NOMO-1 treated with dmso at 0.1 percent for 144 hours (cell line): ENCODE data around the gene SORBS1.

Source experiments
- DNase-seq: peaks from one replicate; lab custom pipeline; 2025; ENCODE audit not compliant: unreplicated experiment; lab: John Stamatoyannopoulos, UW

The SORBS1 gene

GRCh38 chr10:95467162-95467599 is 94.0 kb downstream of the SORBS1 start:
- peak; percentile 12 for DNase-seq

DNA sequence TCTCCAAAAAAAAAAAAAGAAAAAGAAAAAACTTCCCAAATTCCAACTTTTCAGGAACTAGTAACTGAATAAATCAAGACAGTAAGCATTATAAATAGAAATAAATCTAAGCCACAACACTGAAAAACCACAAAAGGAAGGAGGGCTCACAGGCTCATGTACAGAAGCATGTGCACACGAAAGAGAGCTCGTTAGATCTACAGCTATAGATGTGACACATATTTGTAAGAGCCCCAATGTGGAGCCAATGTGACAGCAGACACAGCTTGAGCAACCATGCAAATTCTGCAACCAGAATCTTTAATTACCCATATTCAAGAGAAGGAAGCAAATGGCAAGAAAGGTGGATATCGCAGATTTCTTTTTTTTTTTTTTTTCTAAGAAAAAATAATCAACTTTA is 94.7 kb downstream of the SORBS1 start:
- no peak for DNase-seq

GRCh38 chr10:95464280-95464679 is 96.9 kb downstream of the SORBS1 start:
- no peak for DNase-seq

GRCh38 chr10:95462740-95463667 is 98.2 kb downstream of the SORBS1 start:
- no peak for DNase-seq

GRCh38 chr10:95461611-95462010 is 99.6 kb downstream of the SORBS1 start:
- DNase-seq = no peak

DNA sequence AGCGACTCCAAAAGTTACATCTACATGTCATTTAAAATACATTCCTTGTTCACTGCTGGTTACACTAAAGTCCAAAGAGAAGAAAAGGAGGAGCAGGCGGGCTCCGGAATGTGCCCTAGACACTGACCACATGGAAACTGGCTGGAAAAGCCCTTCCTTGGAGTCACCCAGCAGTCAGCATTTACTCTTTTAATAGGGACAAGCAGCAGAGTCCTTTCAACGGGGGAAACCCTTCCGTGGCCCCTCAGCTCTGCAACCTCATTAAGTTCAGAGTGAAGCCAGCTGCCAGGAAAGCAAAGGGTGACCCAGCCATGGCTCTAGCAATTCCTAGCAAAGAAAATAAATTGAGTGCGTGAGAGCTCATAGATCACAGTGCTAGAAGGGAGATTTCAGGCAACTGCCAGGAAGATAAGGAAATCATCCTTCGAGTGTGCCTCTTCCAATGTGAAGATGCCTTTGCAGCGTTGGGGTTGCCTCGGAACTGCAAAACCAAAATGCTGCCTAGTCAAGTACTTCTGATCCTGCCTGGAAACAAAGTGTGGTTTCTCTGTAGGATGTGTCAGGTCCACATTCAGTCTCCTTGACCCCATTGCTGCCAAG is 101.6 kb downstream of the SORBS1 start:
- DNase-seq = no peak

DNA sequence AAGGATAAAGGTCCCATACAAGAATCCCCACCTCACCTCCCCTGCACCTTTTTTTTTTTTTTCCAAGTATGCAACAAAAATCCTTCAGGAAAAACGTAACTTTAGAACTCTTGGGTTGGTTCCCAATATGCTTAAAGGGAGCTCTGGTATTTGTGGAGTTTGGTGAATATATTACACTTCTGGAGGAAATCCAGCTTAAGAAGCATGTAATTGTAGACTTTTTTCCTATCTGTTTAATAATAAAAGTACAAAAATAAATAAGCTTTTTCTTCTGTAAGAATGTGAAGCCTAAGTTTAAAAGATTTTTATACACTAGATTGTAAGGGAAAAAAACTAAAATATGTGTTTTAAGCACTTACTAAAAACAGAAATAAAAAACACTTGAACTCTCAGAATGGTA is 102.3 kb downstream of the SORBS1 start:
- no peak for DNase-seq

DNA sequence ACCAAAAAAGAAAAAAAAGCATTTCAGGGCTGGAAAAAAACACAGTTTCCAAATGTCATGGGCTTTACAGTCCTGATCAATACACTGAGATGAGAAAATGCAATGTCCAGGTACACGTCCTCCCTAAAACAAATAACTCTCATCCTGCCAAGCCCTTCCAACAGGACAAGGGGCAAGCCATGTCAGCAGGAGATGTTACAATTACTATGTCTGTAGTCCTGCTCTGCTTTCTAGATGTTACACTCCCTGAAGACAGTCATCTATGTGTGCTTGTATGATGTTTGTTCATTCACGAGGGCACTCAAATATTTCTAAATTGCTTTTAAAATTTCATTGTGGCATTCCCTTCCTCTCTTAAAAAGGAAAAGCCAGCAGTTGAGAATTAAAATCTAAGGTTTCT is 103.2 kb downstream of the SORBS1 start:
- no peak for DNase-seq

DNA sequence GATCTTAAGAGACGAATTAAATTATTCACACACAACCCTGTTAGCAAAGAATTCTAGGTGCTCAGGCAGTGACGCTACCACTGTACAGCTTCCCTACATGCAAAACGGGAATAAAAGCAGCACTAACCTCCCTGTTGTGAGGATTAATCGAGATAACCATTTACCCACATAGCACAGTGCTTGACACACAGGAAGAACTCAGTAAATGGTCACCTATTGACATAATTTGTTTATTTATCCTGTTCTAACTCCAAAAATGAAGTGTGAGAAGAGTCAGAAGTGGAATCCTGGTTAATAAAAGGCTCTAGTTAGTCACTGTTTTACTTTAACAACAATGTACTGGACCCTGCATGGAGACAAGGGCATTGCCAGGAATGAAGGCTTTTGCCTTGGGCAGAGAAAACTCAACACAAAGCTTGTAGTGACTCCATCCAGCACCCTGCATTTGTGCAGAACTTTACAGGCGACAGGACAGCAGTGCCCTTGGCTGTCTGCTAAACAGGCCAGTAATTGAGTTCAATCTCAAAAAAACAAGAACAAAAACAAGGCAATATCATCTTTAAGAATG is 103.8 kb downstream of the SORBS1 start:
- no peak for DNase-seq

DNA sequence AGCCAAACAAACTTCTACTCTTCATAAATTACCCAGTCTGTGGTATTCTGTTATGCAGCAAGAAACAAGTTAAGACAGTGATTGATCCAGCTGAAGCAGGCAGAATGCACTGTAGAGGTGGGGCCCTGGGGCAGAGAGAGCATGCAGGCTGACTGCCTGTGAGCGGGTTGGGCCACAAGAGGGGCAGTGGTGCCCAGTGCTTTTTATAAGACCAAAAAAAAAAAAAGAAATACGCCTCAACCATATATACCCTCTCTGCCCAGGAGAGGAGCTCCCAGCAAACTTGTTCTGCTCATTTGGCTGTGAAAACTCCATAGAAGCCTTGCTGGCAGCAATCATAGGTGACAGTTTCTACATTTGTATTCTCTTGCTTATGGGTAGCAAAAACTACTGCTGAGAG is 104.7 kb downstream of the SORBS1 start:
- no peak for DNase-seq

DNA sequence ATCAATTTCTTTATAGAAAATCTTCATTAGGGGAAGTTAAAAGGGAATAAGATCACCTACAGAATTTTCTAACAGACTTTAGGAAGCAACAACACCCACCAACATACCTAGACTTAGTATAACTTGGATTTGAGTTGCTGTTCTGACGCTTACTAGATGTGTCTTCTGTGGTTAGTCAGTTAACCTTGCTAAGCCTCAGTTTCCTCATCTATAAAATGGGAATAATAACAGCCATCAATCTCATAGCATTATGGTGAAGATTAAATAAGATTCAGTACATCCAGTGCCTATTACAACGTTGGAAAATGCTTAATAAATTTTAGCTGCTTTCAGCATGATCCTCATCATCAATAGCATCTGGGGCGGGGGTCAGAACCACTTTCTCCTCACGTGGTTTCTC is 106.2 kb downstream of the SORBS1 start:
- no peak for DNase-seq

DNA sequence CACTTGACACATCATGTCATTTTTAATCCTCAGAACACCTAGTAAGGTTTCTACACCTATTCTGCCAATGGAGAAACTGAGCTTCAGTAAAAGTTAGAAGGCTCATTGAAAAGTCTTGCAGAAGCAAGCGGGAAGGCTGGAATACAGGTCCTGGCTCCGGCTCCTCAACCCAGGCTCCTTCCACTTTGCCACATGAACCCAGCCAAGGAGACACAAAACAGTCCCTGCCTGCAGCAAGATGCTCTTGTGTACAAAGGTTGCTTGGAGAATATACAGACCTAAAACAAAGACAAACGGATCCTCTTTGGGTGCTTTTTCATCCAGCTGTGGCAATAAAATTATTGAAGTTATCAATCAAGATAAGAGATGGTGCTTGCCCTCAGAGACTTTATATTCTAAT is 106.8 kb downstream of the SORBS1 start:
- DNase-seq = no peak

GRCh38 chr10:95451568-95452524 is 109.3 kb downstream of the SORBS1 start:
- no peak for DNase-seq

DNA sequence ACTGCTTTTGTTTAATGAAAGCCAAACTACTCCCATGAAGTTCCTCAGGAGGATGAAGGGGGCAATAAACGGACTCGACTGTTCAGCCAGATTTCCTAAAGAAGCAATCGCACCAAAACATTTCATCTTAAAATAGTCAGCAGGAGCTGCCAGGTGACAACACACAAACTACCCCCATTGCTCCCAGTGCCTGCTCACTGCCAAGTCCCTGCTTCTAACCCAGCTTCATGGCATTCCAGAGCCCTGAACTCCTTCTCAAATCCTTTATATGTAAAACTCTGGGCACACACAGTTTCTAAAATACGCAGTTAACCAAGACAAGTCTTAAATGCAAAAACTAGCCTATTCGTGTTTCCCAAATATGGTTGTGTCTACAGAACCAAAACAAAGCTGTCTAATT is 110.0 kb downstream of the SORBS1 start:
- DNase-seq = no peak

DNA sequence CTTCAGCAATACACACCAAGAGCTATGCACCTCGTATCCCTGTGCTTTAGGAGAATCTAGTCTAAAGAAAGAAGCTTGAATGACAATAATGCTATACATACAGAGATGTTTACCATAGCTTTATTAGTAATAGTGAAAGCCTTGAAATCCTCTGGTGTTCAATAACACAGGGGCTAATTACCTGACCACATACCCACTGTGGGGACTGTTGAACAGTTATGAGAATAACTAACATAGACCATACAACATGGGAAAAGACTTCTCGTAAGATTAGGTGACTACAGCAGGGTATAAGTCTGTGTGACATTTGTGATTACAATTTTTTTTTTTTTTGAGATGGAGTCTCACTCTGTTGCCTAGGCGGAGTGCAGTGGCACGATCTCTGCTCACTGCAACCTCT is 111.0 kb downstream of the SORBS1 start:
- DNase-seq = no peak

GRCh38 chr10:95447685-95448084 is 113.5 kb downstream of the SORBS1 start:
- DNase-seq = no peak

DNA sequence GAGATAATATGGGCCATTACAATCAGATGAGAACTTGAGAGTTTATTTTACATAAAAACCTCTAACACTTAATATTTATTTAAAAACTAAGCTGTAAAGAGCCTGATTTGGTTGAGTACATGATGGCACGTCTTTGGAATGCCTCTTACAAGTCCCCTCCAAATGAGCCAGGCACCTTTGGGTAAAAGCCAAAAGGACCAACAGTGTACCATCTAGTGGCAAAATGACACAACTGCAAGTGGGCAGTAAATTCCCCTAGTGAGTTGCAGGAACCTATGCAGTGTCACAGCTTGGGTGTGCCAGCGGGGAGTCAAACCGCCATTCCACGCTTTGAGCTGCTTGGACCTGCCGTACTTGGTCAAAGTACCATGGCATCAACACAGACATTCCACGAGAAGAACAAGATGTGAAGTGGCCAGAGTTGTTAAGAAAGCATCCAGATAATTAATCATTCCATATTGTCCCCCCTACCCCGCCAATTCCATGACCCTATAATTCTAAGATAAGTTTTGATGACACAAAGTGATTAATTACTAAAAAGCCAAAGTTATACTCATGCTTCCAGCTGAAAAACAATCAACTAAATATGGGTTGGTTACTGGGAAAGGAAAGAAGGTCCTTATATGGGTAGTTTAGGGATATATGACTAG is 115.2 kb downstream of the SORBS1 start:
- DNase-seq = peak; percentile 3

DNA sequence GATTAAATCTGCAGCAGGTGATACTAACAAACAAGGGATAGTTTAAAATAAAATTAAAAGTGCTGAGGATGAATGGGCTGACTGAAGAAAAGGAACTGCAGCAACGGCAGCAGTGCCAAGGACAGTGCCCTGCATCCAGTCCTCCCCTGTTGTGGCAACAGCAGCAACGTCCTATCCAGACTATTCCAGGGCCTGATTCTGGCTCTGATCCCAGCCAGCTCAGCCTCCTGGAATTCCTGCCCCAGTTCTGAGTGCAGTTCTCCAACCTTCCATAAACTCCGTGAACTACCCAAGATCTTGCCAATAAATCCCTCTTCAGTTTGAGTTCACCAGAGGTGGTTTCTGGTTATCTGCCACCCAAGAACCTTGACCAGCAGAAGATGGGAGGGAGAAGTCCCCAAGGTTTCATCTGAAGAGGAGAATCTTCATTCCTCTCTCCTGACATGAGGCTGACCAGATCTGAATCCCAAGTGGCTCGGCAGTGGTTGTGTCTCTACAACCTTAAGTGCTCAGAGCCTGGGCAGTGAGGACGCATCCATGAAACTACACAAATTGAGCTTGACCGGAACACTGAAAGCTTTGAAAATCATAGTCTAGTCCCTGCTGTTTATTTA is 115.8 kb downstream of the SORBS1 start:
- DNase-seq = no peak

DNA sequence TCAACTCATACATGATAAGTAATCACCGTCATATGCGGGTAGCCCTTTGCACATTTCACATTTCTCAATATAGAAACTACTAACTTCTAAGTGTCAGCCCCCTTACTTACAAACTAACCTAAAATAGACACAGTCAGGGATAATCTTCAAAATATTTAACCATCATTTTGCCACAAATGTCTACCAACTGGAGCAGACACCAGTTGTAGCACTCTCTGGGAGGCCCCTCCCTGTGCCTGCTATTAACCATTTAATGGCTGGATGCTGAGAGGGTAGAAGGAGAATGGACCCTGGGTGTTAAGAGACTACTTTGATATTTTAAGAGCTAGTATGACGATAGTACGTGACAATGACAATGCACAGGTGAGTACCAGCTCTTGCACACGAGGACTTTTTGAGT is 116.4 kb downstream of the SORBS1 start:
- no peak for DNase-seq

DNA sequence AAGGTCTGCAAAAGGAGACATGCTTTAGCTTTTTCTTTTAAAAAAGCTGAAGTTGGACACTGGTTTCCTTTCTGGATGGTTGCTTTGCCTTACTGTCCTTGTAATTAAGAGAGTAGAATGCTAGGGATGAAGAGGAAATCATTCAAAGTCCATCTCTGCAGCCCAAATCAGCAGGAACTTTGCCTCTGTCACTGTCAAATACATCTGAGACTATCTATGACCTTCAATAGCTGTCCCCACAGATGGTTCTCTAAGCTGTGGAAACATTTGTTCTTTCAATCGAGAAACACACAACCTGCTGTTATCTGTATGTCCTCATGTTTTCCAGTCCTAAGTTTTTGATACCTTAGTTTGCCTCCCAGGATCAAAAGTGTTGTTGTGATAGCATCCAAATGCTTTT is 117.5 kb downstream of the SORBS1 start:
- DNase-seq = no peak
